Neural cell (in vitro differentiated cells): Measurements from ENCODE around the gene MAGI1.

ENCODE experiments used
- MXI1 ChIP-seq: fragments of 450-650 bp; conservative IDR thresholded peaks from 2 replicates; pipeline ENCODE4 v1.6.1; 2014; ENCODE audit warnings: antibody characterized with exemption, mild to moderate bottlenecking; ENCODE audit not compliant: poor library complexity, severe bottlenecking
- POLR2AphosphoS5 ChIP-seq: IDR thresholded peaks from 2 replicates; pipeline ENCODE4 v1.6.1; 2012
- SMC3 ChIP-seq: fragments of 450-650 bp; conservative IDR thresholded peaks from 2 replicates; pipeline ENCODE4 v1.6.1; 2014; ENCODE audit warnings: antibody characterized with exemption, mild to moderate bottlenecking, moderate library complexity; ENCODE audit not compliant: poor library complexity
- TAF1 ChIP-seq: IDR thresholded peaks from 2 replicates; pipeline ENCODE4 v1.6.1; 2012; ENCODE audit warnings: low read depth
- TF ChIP-seq, protein P1 (sequence below): fragments of 450-650 bp; IDR thresholded peaks from 2 replicates; pipeline ENCODE4 v1.5.1; 2014; ENCODE audit warnings: antibody characterized with exemption, mild to moderate bottlenecking, moderate library complexity; ENCODE audit not compliant: poor library complexity, severe bottlenecking

DNA sequence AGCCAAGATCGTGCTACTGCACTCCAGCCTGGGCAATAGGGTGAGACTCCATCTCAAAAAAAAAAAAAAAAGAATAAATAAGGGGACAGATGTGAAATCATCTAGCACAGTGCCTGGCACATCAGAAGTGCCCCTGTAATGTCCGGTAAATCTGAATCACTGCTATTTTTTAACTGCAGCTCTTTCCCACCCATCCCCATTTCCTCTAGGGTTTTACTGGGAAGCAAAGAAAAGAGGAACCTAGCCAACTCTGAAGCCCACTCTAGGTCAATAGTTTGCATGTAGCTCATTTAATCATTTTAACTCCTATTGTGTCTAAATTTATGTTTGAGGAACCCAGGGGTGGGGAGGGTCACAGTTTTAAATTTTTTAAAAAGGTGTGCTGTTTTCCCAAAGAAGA lies 26.0 kb downstream of the MAGI1 start:
- TF ChIP-seq, protein P1, sequence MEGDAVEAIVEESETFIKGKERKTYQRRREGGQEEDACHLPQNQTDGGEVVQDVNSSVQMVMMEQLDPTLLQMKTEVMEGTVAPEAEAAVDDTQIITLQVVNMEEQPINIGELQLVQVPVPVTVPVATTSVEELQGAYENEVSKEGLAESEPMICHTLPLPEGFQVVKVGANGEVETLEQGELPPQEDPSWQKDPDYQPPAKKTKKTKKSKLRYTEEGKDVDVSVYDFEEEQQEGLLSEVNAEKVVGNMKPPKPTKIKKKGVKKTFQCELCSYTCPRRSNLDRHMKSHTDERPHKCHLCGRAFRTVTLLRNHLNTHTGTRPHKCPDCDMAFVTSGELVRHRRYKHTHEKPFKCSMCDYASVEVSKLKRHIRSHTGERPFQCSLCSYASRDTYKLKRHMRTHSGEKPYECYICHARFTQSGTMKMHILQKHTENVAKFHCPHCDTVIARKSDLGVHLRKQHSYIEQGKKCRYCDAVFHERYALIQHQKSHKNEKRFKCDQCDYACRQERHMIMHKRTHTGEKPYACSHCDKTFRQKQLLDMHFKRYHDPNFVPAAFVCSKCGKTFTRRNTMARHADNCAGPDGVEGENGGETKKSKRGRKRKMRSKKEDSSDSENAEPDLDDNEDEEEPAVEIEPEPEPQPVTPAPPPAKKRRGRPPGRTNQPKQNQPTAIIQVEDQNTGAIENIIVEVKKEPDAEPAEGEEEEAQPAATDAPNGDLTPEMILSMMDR: no peak
- TF ChIP-seq POLR2AphosphoS5 (no peak), MXI1 (no peak), SMC3 (no peak), TAF1 (no peak)
